GM21529 (cell line): ENCODE measurements around the gene BTN1A1.
"Not testable (repeated sequence)": the region's sequence is repeated elsewhere in the genome, so short reads cannot be mapped to it uniquely, and the experiment has no call there.

Experiments
- ATAC-seq: cut with Tn5 transposase; IDR thresholded peaks from one replicate; pipeline ENCODE4 v1.9.1; 2021; ENCODE audit not compliant: unreplicated experiment

Gene BTN1A1

GRCh38 chr6:26511033-26511432 is 10.9 kb downstream of the BTN1A1 start:
- ATAC-seq = not testable (repeated sequence)

- ATAC-seq = no peak
Measured at GRCh38 chr6:26514984-26515383, 14.9 kb downstream of the BTN1A1 start.

- ATAC-seq = no peak
Measured at GRCh38 chr6:26516481-26517427, 16.7 kb downstream of the BTN1A1 start.

GRCh38 chr6:26519359-26519758 is 19.3 kb downstream of the BTN1A1 start:
- ATAC-seq = no peak

GRCh38 chr6:26520237-26520849 is 20.2 kb downstream of the BTN1A1 start:
- ATAC-seq = peak; percentile 24

- peak; percentile 49 for ATAC-seq
Measured at GRCh38 chr6:26520850-26521599, 20.9 kb downstream of the BTN1A1 start.

- ATAC-seq = peak; percentile 82
Measured at GRCh38 chr6:26521600-26522391, 21.7 kb downstream of the BTN1A1 start.

- ATAC-seq = not testable (repeated sequence)
Measured at GRCh38 chr6:26522486-26523228, 22.6 kb downstream of the BTN1A1 start.

- not testable (repeated sequence) for ATAC-seq
Measured at GRCh38 chr6:26524314-26524713, 24.2 kb downstream of the BTN1A1 start.

- ATAC-seq = no peak
Measured at GRCh38 chr6:26524722-26525370, 24.7 kb downstream of the BTN1A1 start.

GRCh38 chr6:26525838-26526237 is 25.7 kb downstream of the BTN1A1 start:
- no peak for ATAC-seq

GRCh38 chr6:26526928-26527327 is 26.8 kb downstream of the BTN1A1 start:
- no peak for ATAC-seq

- ATAC-seq = no peak
Measured at GRCh38 chr6:26530203-26530602, 30.1 kb downstream of the BTN1A1 start.

- no peak for ATAC-seq
Measured at GRCh38 chr6:26531897-26532296, 31.8 kb downstream of the BTN1A1 start.

- ATAC-seq = peak; percentile 42
Measured at GRCh38 chr6:26532699-26533531, 32.8 kb downstream of the BTN1A1 start.

GRCh38 chr6:26533532-26533931 is 33.4 kb downstream of the BTN1A1 start:
- ATAC-seq = no peak

GRCh38 chr6:26534681-26535465 is 34.8 kb downstream of the BTN1A1 start:
- no peak for ATAC-seq
